HCT116 (cell line): Measurements from ENCODE around the gene BRD9. TPM values are rescaled to one million over a fixed set of nuclear protein-coding genes. Genes with fewer than 3 reads are reported as not detected.

ENCODE experiments used
- ATAC-seq: fragments of 200-7000 bp; cut with Tn5 transposase; 2 replicates; pipeline ENCODE4 v1.9.1; 2020; ENCODE audit warnings: mild to moderate bottlenecking, moderate library complexity
- BruUV-seq: library from RNA; stranded (reverse); fragments of 400-500 nt; replicated peaks from 2 replicates; lab custom pipeline; 2021; lab: Mats Ljungman, UMichigan
- CTCF ChIA-PET: fragments of 300-600 bp; sonication (Branson Sonifier 250); formaldehyde crosslinking; loops from one replicate; lab custom pipeline; 2021; ENCODE audit warnings: antibody characterized with exemption; lab: Charles Lee
- POLR2A ChIA-PET: fragments of 300-600, 350-600 bp; sonication (Branson Sonifier 250); formaldehyde crosslinking; loops from one replicate; lab custom pipeline; 2021; ENCODE audit warnings: antibody characterized with exemption; lab: Charles Lee
- RAD21 ChIA-PET, 2 experiments: fragments of 300-600 bp; sonication (Branson Sonifier 250); formaldehyde crosslinking; loops; one replicate each; lab custom pipeline; 2023; ENCODE audit warnings: low total read pairs in 2 of 2; ENCODE audit not compliant: uncharacterized antibody in 2 of 2, unreplicated experiment in 2 of 2, low non-redundant PET in 1 of 2; lab: Charles Lee
- DNase-seq: peaks from one replicate; pipeline ENCODE4 v3.0.0-alpha.2; 2010; ENCODE audit warnings: low read depth, low spot score
- H2AFZ ChIP-seq: fragments of 200-600 bp; shearing (Covaris generic), sonication (generic); 2 replicates; pipeline ENCODE4 v1.6.1; 2017; ENCODE audit warnings: low read depth, mixed run types, mixed read lengths, antibody characterized with exemption, low read length; ENCODE audit not compliant: poor library complexity, severe bottlenecking
- H3K27ac ChIP-seq: 2 replicates; pipeline ENCODE4 v1.5.1; 2012; ENCODE audit warnings: low read depth, low read length
- H3K27me3 ChIP-seq: fragments of 200-600 bp; sonication (generic); 2 replicates; pipeline ENCODE4 v1.6.1; 2016; ENCODE audit warnings: mixed run types, low read length, mixed read lengths; ENCODE audit not compliant: insufficient read depth
- H3K36me3 ChIP-seq, 2 experiments: fragments of 200-500 bp in 1 of 2; fragments of 200-600 bp in 1 of 2; sonication (Bioruptor generic) in 1 of 2; sonication (generic) in 1 of 2; 2 replicates each; pipeline versions ENCODE4 v1.5.1 to v1.6.1; 2014 to 2016; ENCODE audit warnings: low read length in 2 of 2, inconsistent platforms in 1 of 2, mixed read lengths in 1 of 2, mixed run types in 1 of 2; ENCODE audit not compliant: insufficient read depth in 2 of 2, control insufficient read depth in 1 of 2
- H3K4me1 ChIP-seq, 2 experiments: fragments of 200-600 bp in 1 of 2; sonication (generic) in 1 of 2; 2 replicates each; pipeline versions ENCODE4 v1.5.1 to v1.6.1; 2012 to 2017; ENCODE audit warnings: low read length in 2 of 2, inconsistent platforms in 1 of 2, mild to moderate bottlenecking in 1 of 2, mixed read lengths in 1 of 2, mixed run types in 1 of 2, moderate library complexity in 1 of 2; ENCODE audit not compliant: insufficient read depth in 2 of 2, control insufficient read depth in 1 of 2
- H3K4me2 ChIP-seq: fragments of 200-600 bp; sonication (generic); 2 replicates; pipeline ENCODE4 v1.6.1; 2017; ENCODE audit warnings: mixed run types, low read length, mixed read lengths
- H3K4me3 ChIP-seq, 2 experiments: fragments of 200-600 bp in 1 of 2; sonication (generic) in 1 of 2; replicated peaks in 1 of 2; 2 replicates each; pipeline ENCODE4 v1.5.1; 2011 to 2016; ENCODE audit warnings: low read length in 2 of 2, control low read depth in 1 of 2, low read depth in 1 of 2, mild to moderate bottlenecking in 1 of 2, mixed read lengths in 1 of 2, mixed run types in 1 of 2
- H3K79me2 ChIP-seq: fragments of 200-600 bp; sonication (generic); 2 replicates; pipeline ENCODE4 v1.6.1; 2017; ENCODE audit warnings: mild to moderate bottlenecking, mixed run types, low read length, moderate library complexity, mixed read lengths; ENCODE audit not compliant: insufficient read depth
- H3K9ac ChIP-seq: fragments of 200-600 bp; sonication (generic); 2 replicates; pipeline ENCODE4 v1.6.1; 2016; ENCODE audit warnings: low read length, mixed read lengths
- H3K9me2 ChIP-seq: fragments of 200-600 bp; sonication (generic), shearing (Covaris generic); 2 replicates; pipeline ENCODE4 v1.6.1; 2017; ENCODE audit warnings: mixed run types, mild to moderate bottlenecking, moderate library complexity; ENCODE audit not compliant: insufficient read depth
- H3K9me3 ChIP-seq, 2 experiments: fragments of 200-500 bp in 1 of 2; fragments of 200-600 bp in 1 of 2; sonication (Bioruptor generic) in 1 of 2; sonication (generic) in 1 of 2; 2 replicates each; pipeline ENCODE4 v1.6.1; 2014 to 2017; ENCODE audit warnings: low read length in 2 of 2, mixed read lengths in 2 of 2, inconsistent platforms in 1 of 2, low read depth in 1 of 2, mild to moderate bottlenecking in 1 of 2, mixed run types in 1 of 2, moderate library complexity in 1 of 2; ENCODE audit not compliant: control insufficient read depth in 1 of 2, insufficient read depth in 1 of 2
- H4K20me1 ChIP-seq: fragments of 200-600 bp; sonication (generic), shearing (Covaris generic); 2 replicates; pipeline ENCODE4 v1.6.1; 2017; ENCODE audit warnings: mixed run types, mild to moderate bottlenecking, moderate library complexity; ENCODE audit not compliant: insufficient read depth
- CBX3 ChIP-seq: IDR thresholded peaks from 2 replicates; pipeline ENCODE4 v1.6.1; 2012; ENCODE audit warnings: low read depth
- EZH2 ChIP-seq: fragments of 200-600 bp; sonication (generic); IDR thresholded peaks from 2 replicates; pipeline ENCODE4 v1.6.1; 2017; ENCODE audit warnings: antibody characterized with exemption, mixed run types
- EZH2phosphoT487 ChIP-seq: fragments of 200-600 bp; IDR thresholded peaks from 2 replicates; pipeline ENCODE4 v1.6.1; 2018; ENCODE audit warnings: antibody characterized with exemption, borderline replicate concordance
- JUND ChIP-seq: IDR thresholded peaks from 2 replicates; pipeline ENCODE4 v1.6.1; 2012
- POLR2AphosphoS5 ChIP-seq: IDR thresholded peaks from 2 replicates; pipeline ENCODE4 v1.6.1; 2011; ENCODE audit warnings: mild to moderate bottlenecking, low read depth, low read length, moderate library complexity
- RAD21 ChIP-seq: IDR thresholded peaks from 2 replicates; pipeline ENCODE4 v1.6.1; 2012; ENCODE audit warnings: low read depth, mild to moderate bottlenecking
- SRF ChIP-seq: IDR thresholded peaks from 2 replicates; pipeline ENCODE4 v1.6.1; 2012; ENCODE audit warnings: low read depth
- TCF7L2 ChIP-seq: IDR thresholded peaks from 2 replicates; pipeline ENCODE4 v1.7.0; 2011; ENCODE audit warnings: borderline replicate concordance, inconsistent platforms; ENCODE audit not compliant: insufficient read depth, insufficient read length; ENCODE audit errors: extremely low read depth
- YY1 ChIP-seq: IDR thresholded peaks from 2 replicates; pipeline ENCODE4 v1.6.1; 2011; ENCODE audit warnings: low read length, low read depth, moderate library complexity, mild to moderate bottlenecking; ENCODE audit not compliant: insufficient replicate concordance; ENCODE audit errors: extremely low read depth
- ZFX ChIP-seq: fragments of 450-650 bp; IDR thresholded peaks from 2 replicates; pipeline ENCODE4 v1.6.1; 2017
- ZNF274 ChIP-seq: fragments of 200-500 bp; sonication (Bioruptor generic); IDR thresholded peaks from 2 replicates; pipeline ENCODE4 v1.6.1; 2014; ENCODE audit warnings: mild to moderate bottlenecking, low read depth, low read length, inconsistent platforms
- intact Hi-C: fragments of 100-400 bp; cut with micrococcal nuclease; formaldehyde crosslinking; loops from 2 replicates; pipeline ENCODE4 v1.10.0; 2022
- total RNA-seq: library from RNA; stranded (reverse); gene quantifications from one replicate; pipeline ENCODE4 v1.2.1, GENCODE V29; 2021; ENCODE audit not compliant: unreplicated experiment
- TF ChIP-seq, protein P1 (sequence below): IDR thresholded peaks from 2 replicates; pipeline ENCODE4 v1.6.1; 2012; ENCODE audit warnings: low read depth
- TF ChIP-seq, protein P2 (sequence below), 3 experiments: fragments of 200-600 bp in 1 of 3; sonication (generic) in 1 of 3; IDR thresholded peaks in 2 of 3; conservative IDR thresholded peaks in 1 of 3; 2 replicates each; pipeline ENCODE4 v1.5.1; 2012 to 2017; ENCODE audit warnings: low read depth in 2 of 3, low read length in 2 of 3, antibody characterized with exemption in 1 of 3, borderline replicate concordance in 1 of 3, control low read depth in 1 of 3, mild to moderate bottlenecking in 1 of 3, mixed read lengths in 1 of 3, mixed run types in 1 of 3, moderate library complexity in 1 of 3; ENCODE audit not compliant: insufficient read depth in 1 of 3
- TF ChIP-seq, protein P3 (sequence below): IDR thresholded peaks from 2 replicates; pipeline ENCODE4 v1.6.1; 2012

The BRD9 gene
- total RNA-seq, 1 experiment from 2014 or later: 54.6 TPM

DNA sequence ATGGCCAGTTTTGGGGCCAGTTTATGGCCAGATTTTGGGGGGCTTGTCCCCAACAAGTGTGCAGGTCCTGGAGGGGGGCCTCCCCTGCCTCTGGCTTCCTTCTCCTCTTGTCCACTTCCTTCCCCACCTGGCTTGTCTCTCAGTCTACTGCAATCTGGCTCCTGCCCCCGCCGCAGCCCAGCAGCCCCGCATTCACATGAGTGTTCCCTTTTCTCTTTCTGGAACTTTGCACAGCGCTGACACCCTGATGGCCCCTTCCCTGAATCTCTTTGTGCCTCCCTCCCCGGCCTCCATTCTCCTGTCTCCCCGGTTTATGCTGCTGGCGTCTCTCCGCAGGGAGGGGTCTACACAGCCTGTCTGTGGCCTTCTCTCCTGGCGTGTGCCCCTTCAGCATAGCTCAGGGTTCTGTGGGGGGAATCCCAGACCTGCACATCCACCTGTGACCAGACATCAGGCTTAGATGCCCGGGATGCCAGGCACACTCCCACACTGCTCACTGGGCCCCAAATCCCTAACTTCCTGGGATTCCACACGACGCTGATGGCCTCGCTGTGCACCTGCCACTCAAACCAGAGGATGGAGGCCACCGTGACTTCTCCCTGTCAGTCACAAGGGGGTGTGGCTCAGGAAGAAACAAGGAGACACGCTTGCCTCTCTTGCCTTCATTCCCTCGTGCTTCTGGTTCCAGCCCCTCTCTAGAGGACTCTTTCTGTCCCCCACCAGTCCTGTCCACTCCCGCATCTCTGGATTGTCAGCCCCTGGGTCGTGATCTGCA is 17.6 kb upstream of the BRD9 start (continued):
- TF ChIP-seq, protein P1, sequence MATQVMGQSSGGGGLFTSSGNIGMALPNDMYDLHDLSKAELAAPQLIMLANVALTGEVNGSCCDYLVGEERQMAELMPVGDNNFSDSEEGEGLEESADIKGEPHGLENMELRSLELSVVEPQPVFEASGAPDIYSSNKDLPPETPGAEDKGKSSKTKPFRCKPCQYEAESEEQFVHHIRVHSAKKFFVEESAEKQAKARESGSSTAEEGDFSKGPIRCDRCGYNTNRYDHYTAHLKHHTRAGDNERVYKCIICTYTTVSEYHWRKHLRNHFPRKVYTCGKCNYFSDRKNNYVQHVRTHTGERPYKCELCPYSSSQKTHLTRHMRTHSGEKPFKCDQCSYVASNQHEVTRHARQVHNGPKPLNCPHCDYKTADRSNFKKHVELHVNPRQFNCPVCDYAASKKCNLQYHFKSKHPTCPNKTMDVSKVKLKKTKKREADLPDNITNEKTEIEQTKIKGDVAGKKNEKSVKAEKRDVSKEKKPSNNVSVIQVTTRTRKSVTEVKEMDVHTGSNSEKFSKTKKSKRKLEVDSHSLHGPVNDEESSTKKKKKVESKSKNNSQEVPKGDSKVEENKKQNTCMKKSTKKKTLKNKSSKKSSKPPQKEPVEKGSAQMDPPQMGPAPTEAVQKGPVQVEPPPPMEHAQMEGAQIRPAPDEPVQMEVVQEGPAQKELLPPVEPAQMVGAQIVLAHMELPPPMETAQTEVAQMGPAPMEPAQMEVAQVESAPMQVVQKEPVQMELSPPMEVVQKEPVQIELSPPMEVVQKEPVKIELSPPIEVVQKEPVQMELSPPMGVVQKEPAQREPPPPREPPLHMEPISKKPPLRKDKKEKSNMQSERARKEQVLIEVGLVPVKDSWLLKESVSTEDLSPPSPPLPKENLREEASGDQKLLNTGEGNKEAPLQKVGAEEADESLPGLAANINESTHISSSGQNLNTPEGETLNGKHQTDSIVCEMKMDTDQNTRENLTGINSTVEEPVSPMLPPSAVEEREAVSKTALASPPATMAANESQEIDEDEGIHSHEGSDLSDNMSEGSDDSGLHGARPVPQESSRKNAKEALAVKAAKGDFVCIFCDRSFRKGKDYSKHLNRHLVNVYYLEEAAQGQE: no peak
- TF ChIP-seq SRF (no peak), JUND (no peak)

DNA sequence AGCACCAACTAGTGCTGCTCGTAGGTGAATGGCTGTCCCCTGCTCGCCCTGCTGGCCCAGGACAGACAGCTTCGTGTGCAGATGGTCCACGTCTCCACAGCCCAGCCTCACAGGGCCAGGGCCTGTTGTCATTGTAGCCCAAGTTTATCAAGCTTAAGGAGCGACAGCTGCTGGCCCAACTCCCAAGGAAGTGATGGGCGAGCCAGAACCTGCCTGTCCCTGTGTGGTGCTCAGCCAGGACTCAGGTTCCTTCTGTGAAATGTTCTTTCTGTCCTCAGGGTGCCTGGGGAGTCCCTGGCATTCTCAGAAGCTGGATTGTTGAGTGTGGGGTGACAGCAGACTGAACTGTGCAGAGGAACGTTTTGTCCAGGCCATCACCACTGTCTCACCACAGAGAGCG is 16.5 kb upstream of the BRD9 start:
- Histone ChIP-seq H2AFZ (no peak overlapping the region), H3K27ac (no peak overlapping the region)

More for the DNA sequence above, 16.5 kb upstream of the BRD9 start:
- H3K36me3 ChIP-seq: peaks cover 31 to 52% of the 10 kb centered on the region in 2 experiments
- DNase-seq: no peak
- no peak for ATAC-seq
- CTCF ChIA-PET: no interaction called here
- H3K9ac ChIP-seq: no peak overlapping the region
- intact Hi-C loops: loop anchor here (10.0 kb wide), 1 partner anchor 464 kb away; the partner anchor contains the start of gene EXOC3
- POLR2A ChIA-PET: no interaction called here
- peaks cover 15 to 31% of the 10 kb centered on the region in 2 experiments for H3K4me1 ChIP-seq
- H3K27me3 ChIP-seq: no peaks in the 10 kb centered on the region
- no peaks in the 10 kb centered on the region for H3K9me3 ChIP-seq
- H3K4me2 ChIP-seq: no peak overlapping the region
- H4K20me1 ChIP-seq: peaks cover 10% of the 10 kb centered on the region; the same call in 1 of the 2 replicates
- no peak overlapping the region for H3K4me3 ChIP-seq
- H3K79me2 ChIP-seq: peaks cover 22% of the 10 kb centered on the region
- no peak for TF ChIP-seq RAD21
- TF ChIP-seq ZFX: no peak
- no peak for TF ChIP-seq TCF7L2
- TF ChIP-seq, protein P2, sequence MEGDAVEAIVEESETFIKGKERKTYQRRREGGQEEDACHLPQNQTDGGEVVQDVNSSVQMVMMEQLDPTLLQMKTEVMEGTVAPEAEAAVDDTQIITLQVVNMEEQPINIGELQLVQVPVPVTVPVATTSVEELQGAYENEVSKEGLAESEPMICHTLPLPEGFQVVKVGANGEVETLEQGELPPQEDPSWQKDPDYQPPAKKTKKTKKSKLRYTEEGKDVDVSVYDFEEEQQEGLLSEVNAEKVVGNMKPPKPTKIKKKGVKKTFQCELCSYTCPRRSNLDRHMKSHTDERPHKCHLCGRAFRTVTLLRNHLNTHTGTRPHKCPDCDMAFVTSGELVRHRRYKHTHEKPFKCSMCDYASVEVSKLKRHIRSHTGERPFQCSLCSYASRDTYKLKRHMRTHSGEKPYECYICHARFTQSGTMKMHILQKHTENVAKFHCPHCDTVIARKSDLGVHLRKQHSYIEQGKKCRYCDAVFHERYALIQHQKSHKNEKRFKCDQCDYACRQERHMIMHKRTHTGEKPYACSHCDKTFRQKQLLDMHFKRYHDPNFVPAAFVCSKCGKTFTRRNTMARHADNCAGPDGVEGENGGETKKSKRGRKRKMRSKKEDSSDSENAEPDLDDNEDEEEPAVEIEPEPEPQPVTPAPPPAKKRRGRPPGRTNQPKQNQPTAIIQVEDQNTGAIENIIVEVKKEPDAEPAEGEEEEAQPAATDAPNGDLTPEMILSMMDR (IDR thresholded peaks at IDR 0.05 in 2 of 3, conservative IDR thresholded peaks at IDR 0.05 in 1 of 3; ENCODE audit: borderline replicate concordance in 1 of 3, insufficient read depth in 1 of 3, low read depth in 2 of 3, low read length in 2 of 3): no peak
- no peak for TF ChIP-seq CBX3
- no peak for TF ChIP-seq YY1
- TF ChIP-seq ZNF274: no peak
- TF ChIP-seq EZH2: no peak
- TF ChIP-seq, protein P3, sequence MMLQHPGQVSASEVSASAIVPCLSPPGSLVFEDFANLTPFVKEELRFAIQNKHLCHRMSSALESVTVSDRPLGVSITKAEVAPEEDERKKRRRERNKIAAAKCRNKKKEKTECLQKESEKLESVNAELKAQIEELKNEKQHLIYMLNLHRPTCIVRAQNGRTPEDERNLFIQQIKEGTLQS: no peak
- TF ChIP-seq POLR2AphosphoS5: no peak
- TF ChIP-seq EZH2phosphoT487: no peak
- TF ChIP-seq SRF: no peak
- no peaks in the 10 kb centered on the region for H3K9me2 ChIP-seq
- RAD21 ChIA-PET: no interaction called here
- no TSS peak for BruUV-seq
